SH-SY5Y (cell line): ENCODE results near the gene TRIL.
A peak's percentile ranks its signal among the peaks of the same experiment; 100 is the strongest.

Experiments
- GATA2 ChIP-seq: IDR thresholded peaks from 2 replicates; pipeline ENCODE4 v1.6.1; 2011; ENCODE audit warnings: mild to moderate bottlenecking, low read depth, low read length
- GATA3 ChIP-seq: IDR thresholded peaks from 2 replicates; pipeline ENCODE4 v1.6.1; 2011; ENCODE audit warnings: low read depth, mild to moderate bottlenecking, low read length, moderate library complexity

TRIL gene

DNA sequence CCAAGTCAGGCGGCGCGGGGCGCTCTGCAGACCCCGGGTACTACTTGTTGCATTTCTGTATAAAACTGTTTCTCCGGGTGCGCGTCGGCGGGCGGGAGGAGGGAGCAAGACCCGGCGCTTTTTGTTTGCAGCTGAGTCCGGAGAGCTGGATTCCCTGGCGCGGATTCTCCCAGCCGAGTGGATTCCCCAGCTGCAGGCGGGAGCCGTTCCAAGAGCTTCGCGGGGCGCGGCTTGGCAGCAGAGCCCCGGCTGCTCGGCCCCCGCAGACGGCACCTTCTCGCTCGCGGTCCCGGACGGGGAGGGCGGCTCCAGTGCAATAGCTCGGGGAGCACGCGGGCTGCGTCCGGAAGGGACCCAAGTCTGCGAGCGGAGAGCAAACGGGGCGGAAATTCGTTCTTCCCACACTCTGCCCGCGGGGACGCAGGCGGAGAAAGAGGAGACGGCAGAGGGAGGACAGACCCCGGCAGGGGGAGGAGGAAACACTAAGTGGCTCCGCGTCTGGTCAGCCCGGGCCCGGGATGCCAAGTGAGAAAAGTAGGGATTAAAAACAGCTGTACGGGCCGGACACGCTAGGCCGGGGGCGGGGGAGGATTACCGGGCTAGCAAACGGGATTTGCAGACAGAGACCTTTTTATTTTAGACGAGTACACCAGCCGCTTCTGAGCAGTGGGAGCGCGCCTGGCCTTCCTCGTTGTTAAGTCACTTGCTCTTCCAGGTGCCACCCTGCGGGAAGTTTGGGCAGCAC lies at the start of gene TRIL:
Gene TRIL, minus strand, starts transcription at position 96 of the 745 bp plus-strand sequence. CDS start 284 bp downstream, outside the sequence.
- TF ChIP-seq GATA2 (peak; percentile 4; the same call in 1 of the 2 replicates), GATA3 (no peak)

DNA sequence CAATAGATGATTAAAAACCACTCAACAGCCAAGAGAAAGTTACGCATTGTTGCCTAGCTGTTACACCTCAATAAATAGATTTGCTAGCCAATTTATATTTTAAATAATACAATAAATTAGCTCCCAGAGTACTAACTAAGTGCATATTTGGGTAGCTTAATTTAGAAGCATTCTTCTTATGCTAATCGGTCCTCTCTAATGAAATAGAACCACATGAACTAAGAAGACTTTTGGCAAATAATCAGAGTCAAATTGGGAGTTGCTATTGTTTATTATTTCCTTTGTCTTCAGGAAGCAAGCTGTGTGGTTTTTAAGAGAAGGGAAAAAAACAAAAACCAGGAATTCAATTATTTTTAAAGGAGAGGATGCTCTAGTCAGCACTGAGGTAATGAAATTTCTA lies 49.0 kb upstream of the TRIL start:
- no peak for TF ChIP-seq GATA2
- TF ChIP-seq GATA3, result no peak

- TF ChIP-seq GATA2, result no peak
- TF ChIP-seq GATA3, result no peak
Measured at GRCh38 chr7:29005829-29006228, 47.7 kb upstream of the TRIL start.

DNA sequence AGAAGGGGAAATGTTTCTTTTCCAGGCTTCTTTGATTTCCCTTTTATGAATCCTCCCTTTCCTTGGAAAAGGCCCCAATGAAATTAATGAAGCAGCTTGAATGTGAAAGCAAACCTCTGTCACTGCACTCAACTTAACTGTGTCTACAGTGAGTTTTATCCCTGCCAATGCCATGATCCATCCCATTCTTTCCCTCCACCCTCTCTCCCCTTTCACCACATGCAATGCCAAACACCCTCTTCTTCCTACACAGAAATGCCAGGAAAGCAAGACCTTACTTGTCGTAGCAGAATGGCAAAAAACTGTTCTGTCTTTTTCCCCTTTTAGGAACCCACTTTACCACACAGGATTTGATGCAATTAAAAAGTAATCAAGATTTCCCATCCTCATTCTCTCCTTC lies 47.3 kb upstream of the TRIL start:
- TF ChIP-seq GATA2, result no peak
- no peak for TF ChIP-seq GATA3

DNA sequence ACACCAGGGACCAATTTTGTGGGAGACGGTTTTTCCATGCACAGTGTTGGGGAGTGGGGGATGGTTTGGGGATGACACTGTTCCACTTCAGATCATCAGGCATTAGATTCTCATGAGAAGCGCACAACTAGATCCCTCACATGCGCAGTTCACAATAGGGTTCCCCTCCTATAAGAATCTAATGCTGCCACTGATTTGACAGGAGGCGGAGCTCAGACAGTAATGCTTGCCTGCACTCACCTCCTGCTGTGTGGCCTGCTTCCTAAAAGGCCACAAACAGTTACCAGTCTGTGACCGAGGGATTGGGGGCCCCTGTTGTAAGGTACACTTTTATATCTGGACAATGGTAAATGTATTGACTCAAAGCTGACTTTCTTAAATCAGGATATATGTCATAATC lies 45.6 kb upstream of the TRIL start:
- no peak for TF ChIP-seq GATA2
- no peak for TF ChIP-seq GATA3

GRCh38 chr7:29000717-29001076 lies 42.6 kb upstream of the TRIL start:
- TF ChIP-seq GATA2 (no peak), GATA3 (no peak)

DNA sequence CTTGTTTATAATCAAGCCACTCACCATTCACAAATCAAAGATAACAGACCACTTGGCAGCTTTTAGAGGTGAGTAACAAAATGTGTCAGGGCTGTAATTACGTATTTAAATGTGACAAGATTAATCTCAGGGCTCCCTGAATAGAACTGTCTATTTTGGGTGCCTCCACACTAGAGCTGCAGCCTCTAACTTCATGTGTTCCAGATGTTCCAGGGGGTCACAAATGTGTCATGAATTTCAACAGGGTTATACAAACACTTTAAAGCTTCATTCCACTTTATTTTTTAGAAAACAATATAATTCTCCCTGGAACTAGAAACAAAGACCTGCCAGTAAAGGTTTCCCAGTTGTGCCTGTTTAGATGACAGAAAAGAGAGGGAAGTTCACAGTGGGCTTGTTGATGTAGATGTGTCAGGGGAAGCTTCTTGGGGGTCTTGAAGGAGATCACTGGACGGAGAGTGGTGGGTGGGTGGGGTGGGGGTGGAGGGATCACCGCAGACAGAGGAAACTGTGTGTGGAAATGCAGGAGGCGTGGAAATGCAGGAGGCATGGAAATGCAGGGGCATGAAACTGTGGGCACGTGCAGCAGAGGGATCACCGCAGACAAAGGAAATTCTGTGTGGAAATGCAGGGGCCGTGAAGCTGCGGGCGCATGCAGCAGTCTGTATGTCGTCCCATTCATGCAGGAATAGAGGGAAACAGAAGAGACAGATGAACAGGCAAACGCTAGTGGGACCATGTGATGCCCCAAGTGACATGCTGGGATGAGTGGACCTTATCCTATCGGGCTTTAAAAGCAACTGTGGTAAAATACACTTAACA lies 42.0 kb upstream of the TRIL start:
- TF ChIP-seq GATA2 (no peak), GATA3 (no peak)

GRCh38 chr7:28999427-28999826 lies 41.3 kb upstream of the TRIL start:
- no peak for TF ChIP-seq GATA3
- TF ChIP-seq GATA2, result no peak

GRCh38 chr7:28998105-28998504 lies 40.0 kb upstream of the TRIL start:
- TF ChIP-seq GATA3, result no peak
- no peak for TF ChIP-seq GATA2

- TF ChIP-seq GATA2, result no peak
- no peak for TF ChIP-seq GATA3
Measured at GRCh38 chr7:28996836-28997235, 38.7 kb upstream of the TRIL start.

GRCh38 chr7:28993371-28993770 lies 35.2 kb upstream of the TRIL start:
- no peak for TF ChIP-seq GATA2
- no peak for TF ChIP-seq GATA3

GRCh38 chr7:28992798-28993197 lies 34.7 kb upstream of the TRIL start:
- TF ChIP-seq GATA2 (no peak), GATA3 (no peak)

DNA sequence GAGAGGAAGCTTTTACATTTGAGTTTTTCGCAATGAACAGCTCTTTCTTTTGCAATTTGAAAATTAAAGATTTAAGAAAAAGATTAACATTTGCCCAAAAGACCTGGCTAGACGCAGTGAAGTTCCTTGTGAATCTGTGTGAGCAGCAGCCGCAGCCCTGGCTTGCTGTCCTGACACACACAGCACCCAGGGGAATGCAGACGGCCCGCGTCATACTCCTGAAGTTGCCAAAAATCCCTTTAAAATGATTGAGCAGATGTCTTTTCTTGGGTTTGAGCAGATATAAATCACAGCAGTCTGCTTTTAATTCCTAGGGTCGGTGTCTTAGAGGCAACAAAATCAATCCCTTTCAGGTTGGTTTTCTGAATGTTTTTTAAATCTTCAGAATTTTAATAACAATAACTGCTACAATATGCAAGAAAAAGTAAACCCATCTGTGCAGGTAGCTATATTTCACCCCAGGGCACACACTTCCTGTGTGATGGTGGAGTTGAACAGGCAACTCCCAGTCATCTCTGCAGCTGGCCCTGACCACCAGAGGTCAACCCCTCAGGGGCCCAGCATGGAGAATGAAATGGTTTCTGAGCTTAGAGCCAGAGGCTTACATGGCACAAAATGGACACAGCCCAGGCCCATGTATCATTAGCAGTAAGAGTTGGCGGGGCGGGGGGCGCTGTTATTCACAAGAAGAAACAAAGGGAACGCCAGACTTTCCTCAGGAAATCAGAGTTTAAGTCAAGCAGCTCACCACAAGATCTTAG lies 32.2 kb upstream of the TRIL start:
- TF ChIP-seq GATA3, result no peak

DNA sequence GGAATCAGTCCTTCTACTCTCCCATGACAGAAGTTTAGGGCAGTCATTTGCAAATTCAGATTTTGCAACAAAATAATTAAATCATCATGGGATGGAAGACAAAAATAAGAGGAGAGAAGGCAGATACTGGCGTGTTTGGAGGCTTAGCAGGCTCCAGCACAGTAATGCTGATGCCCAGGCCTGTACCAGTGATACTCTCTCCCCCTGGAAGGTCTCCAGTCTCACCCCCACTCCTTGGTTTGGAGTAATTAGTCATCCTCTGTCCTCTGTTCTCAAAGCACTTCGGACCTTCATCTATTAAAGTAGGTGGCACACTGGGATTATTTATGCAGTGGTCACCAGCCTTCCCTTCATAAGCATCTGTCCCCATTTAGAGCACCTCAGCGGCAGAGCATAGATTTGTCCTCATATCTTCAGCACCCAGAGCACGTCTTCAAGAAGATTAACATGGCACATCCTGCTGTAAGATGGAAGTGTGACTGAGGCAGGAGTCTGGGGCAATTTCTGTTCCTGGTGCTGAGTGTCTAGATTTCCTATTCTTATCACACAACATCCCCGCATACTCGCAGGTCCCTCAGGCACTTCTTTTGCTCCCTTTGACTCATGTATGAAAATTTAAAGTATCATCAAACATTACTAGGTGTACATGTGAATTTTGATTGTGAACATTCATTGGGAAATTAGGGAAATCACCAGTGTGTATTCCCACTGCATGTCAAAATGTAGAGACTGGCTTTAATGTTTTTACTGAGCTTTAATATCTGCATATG lies 31.3 kb upstream of the TRIL start:
- TF ChIP-seq GATA2, result no peak
- TF ChIP-seq GATA3, result no peak
